ENCODE results near the gene DIMT1. TPM values are rescaled to one million over a fixed set of nuclear protein-coding genes. Genes with fewer than 3 reads are reported as not detected.
A peak's percentile ranks its signal among the peaks of the same experiment; 100 is the strongest.

Gene DIMT1
- total and polyA plus RNA-seq, 2 experiments from 2014 or later = 19.4 to 23.6 TPM

DNA sequence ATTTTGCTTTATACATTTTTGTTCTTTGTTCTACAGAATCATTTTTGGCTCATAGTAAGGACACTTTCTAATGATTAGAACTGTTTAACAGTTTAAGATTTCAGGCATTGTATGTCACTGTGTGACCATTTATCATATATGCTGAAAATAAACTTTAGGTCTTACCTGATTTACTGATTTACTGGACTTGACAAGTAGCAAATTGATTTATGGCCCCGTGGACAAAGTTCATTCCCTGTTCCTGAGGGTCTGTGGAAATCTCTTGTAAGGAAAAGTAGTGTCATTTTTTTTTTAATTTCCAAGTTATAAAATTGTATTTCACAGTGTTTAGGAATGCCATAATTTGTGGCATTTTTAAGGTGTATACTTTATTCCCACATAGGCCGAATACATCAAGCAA, 57.0 kb downstream of the DIMT1 start:
- Histone ChIP-seq H3K36me3 (peaks cover 12% of the 10 kb centered on the region), H3K4me1 (ENCODE audit: low read depth) (no peaks in the 10 kb centered on the region), H3K9me3 (ENCODE audit: low read depth) (no peaks in the 10 kb centered on the region), H3K4me3 (no peak overlapping the region), H3K27ac (no peak overlapping the region), H3K27me3 (no peaks in the 10 kb centered on the region)
- TF ChIP-seq, protein P1, sequence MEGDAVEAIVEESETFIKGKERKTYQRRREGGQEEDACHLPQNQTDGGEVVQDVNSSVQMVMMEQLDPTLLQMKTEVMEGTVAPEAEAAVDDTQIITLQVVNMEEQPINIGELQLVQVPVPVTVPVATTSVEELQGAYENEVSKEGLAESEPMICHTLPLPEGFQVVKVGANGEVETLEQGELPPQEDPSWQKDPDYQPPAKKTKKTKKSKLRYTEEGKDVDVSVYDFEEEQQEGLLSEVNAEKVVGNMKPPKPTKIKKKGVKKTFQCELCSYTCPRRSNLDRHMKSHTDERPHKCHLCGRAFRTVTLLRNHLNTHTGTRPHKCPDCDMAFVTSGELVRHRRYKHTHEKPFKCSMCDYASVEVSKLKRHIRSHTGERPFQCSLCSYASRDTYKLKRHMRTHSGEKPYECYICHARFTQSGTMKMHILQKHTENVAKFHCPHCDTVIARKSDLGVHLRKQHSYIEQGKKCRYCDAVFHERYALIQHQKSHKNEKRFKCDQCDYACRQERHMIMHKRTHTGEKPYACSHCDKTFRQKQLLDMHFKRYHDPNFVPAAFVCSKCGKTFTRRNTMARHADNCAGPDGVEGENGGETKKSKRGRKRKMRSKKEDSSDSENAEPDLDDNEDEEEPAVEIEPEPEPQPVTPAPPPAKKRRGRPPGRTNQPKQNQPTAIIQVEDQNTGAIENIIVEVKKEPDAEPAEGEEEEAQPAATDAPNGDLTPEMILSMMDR (IDR thresholded peaks at IDR 0.05; ENCODE audit: low read depth, low read length) = no peak
- DNase-seq (ENCODE audit: low read depth in 1 of 2, low spot score in 1 of 2) = no peak

DNA sequence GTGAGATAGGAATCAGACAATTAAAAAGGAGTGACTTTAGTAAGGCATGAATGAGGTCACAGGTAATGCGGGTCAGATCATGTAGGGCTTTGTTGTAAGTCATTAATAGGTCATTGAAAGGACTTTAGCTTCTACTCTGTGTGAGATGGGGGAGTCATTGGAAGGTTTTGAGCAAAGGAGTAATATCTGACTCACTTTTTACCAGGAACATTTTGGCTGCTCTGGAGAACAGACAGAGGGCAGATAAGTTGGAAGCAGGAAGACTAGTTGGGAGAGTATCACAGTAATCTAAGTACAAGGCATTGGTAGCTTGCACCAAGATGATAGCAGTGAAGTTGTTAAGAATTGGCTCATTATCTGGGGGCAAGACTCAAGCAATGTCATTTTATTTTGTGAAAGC, 60.3 kb downstream of the DIMT1 start:
- Histone ChIP-seq H3K4me1 (ENCODE audit: low read depth) (no peaks in the 10 kb centered on the region), H3K36me3 (peaks cover 3% of the 10 kb centered on the region)

DNA sequence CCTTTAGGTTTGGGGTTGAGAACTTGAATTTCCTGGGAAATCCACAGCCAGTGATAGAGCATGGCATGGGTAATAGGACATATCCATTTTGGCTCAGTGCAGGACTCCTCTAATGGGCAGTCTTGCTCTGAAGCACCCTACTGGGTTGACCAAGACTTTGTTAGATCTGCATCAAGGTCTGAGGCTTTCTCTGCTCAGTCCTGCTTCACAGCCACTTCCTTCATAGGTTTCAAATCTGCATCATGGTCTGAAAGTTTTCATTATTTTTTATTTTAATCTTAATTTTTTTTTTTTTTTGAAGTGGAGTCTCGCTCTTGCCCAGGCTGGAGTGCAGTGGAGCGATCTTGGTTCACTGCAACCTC, 61.2 kb downstream of the DIMT1 start:
- no peak for DNase-seq (ENCODE audit: low read depth in 1 of 2, low spot score in 1 of 2)
- Histone ChIP-seq H3K4me1 (ENCODE audit: low read depth) (no peaks in the 10 kb centered on the region), H3K27ac (no peak overlapping the region), H3K36me3 (peaks cover 2% of the 10 kb centered on the region), H3K9me3 (ENCODE audit: low read depth) (no peaks in the 10 kb centered on the region), H3K4me3 (no peak overlapping the region), H3K27me3 (no peaks in the 10 kb centered on the region)
- TF ChIP-seq, protein P1 (IDR thresholded peaks at IDR 0.05; ENCODE audit: low read depth, low read length) = no peak

More for the DNA sequence above, 60.3 kb downstream of the DIMT1 start:
- H3K4me3 ChIP-seq = no peak overlapping the region
- H3K9me3 ChIP-seq (ENCODE audit: low read depth) = no peaks in the 10 kb centered on the region
- TF ChIP-seq, protein P1 (IDR thresholded peaks at IDR 0.05; ENCODE audit: low read depth, low read length) = no peak
- H3K27ac ChIP-seq = no peak overlapping the region
- peak in 1 of 2 donors; percentile 16 for DNase-seq (ENCODE audit: low read depth in 1 of 2, low spot score in 1 of 2)
- no peaks in the 10 kb centered on the region for H3K27me3 ChIP-seq

DNA sequence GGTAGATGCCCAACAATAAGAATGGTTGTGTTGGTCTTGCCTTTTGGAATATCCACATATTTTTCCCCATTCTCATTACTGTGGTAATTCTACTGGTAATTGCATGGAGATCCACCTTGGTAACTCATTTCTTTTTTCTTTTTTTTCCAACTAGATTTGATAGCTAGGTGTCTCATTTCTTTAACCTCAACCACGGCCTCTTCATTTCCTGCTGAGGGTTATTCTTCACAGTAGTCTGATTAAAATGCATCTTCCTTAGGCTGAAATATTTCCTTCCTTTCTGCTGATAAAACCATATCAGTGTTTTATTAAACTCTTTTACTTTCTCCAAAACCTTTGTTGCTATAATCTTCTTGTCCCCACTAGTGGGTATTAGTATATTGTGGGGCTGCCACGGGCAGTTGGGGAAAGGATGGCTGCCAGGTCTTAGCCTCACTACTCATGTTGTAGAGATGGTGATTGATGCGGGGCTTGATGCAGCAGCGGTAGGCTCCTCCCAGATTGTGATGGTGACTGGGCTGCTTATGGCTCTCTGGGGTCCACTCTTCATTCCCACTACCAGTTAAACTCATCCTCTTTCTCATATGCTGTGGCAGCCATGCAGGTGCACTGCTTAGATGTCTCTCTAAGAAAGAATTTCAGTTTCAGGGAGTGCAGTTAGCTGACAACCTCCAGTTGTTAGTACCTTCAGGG, 61.8 kb downstream of the DIMT1 start:
- Histone ChIP-seq H3K4me3 (no peak overlapping the region), H3K27ac (no peak overlapping the region), H3K4me1 (ENCODE audit: low read depth) (no peaks in the 10 kb centered on the region), H3K27me3 (no peaks in the 10 kb centered on the region), H3K9me3 (ENCODE audit: low read depth) (no peaks in the 10 kb centered on the region), H3K36me3 (no peaks in the 10 kb centered on the region)
- no peak for DNase-seq (ENCODE audit: low read depth in 1 of 2, low spot score in 1 of 2)
- TF ChIP-seq, protein P1 (IDR thresholded peaks at IDR 0.05; ENCODE audit: low read depth, low read length) = no peak

DNA sequence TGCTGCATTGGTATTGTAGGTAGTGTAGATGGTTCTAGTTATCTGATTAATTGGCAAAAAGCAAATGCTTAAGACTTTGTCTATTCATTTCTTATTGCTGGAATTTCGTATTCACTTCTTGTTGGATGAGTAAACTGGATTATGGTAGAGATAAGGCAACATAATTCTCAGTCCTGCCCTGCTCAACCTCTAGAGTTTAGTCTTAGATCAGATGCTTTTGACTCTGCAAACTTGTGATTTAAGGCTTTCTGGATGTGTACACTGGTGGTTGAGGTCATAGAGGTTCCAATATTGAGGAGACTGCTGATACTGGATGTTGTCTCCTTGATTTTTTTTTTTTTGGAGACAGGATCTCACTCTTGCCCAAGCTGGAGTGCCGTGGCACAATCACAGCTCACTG, 62.7 kb downstream of the DIMT1 start:
- no peaks in the 10 kb centered on the region for H3K27me3 ChIP-seq
- no peak for DNase-seq (ENCODE audit: low read depth in 1 of 2, low spot score in 1 of 2)
- H3K4me1 ChIP-seq (ENCODE audit: low read depth) = no peaks in the 10 kb centered on the region
- no peak overlapping the region for H3K4me3 ChIP-seq
- TF ChIP-seq, protein P1 (IDR thresholded peaks at IDR 0.05; ENCODE audit: low read depth, low read length) = no peak
- no peak overlapping the region for H3K27ac ChIP-seq
- H3K9me3 ChIP-seq (ENCODE audit: low read depth) = no peaks in the 10 kb centered on the region
- no peaks in the 10 kb centered on the region for H3K36me3 ChIP-seq

Data from cardiac muscle cell (in vitro differentiated cells and primary cell).